PC-3 (cell line): ENCODE data around the gene TFDP1. TPM values are rescaled to one million over a fixed set of nuclear protein-coding genes. Genes with fewer than 3 reads are reported as not detected.

Experiments used
- ATAC-seq: fragments of 200-7000 bp; cut with Tn5 transposase; 2 replicates; pipeline ENCODE4 v1.9.1; 2020; ENCODE audit warnings: mild to moderate bottlenecking, moderate library complexity
- BruUV-seq: library from RNA; stranded (reverse); fragments of 400-500 nt; replicated peaks from 2 replicates; lab custom pipeline; 2021; lab: Mats Ljungman, UMichigan
- CTCF ChIA-PET: fragments of 300-600 bp; sonication (Branson Sonifier 250); formaldehyde crosslinking; loops from one replicate; lab custom pipeline; 2022; ENCODE audit warnings: antibody characterized with exemption; lab: Charles Lee
- POLR2A ChIA-PET: fragments of 300-600 bp; sonication (Branson Sonifier 250); formaldehyde crosslinking; loops from one replicate; lab custom pipeline; 2022; ENCODE audit warnings: antibody characterized with exemption; ENCODE audit not compliant: unreplicated experiment; lab: Charles Lee
- DNase-seq: peaks from one replicate; pipeline ENCODE4 v3.0.0-alpha.2; 2015
- H2AFZ ChIP-seq: fragments of 300-600 bp; sonication (generic); 2 replicates; pipeline ENCODE4 v1.6.0; 2016; ENCODE audit warnings: antibody characterized with exemption, low read length
- H3F3A ChIP-seq: fragments of 300-600 bp; sonication (generic); one replicate; pipeline ENCODE4 v1.6.0; 2017; ENCODE audit warnings: antibody characterized with exemption, low read length, control low read depth, mild to moderate bottlenecking; ENCODE audit not compliant: unreplicated experiment
- H3K27ac ChIP-seq: fragments of 300-600 bp; sonication (generic); 2 replicates; pipeline ENCODE4 v1.5.1; 2016; ENCODE audit warnings: mild to moderate bottlenecking, low read length
- H3K27me3 ChIP-seq: fragments of 300-600 bp; sonication (generic); 2 replicates; pipeline ENCODE4 v1.6.1; 2016; ENCODE audit warnings: low read length, mixed read lengths
- H3K36me3 ChIP-seq: fragments of 300-600 bp; sonication (generic); 2 replicates; pipeline ENCODE4 v1.6.1; 2016; ENCODE audit warnings: low read depth, mixed run types, low read length, mixed read lengths
- H3K4me1 ChIP-seq: fragments of 300-600 bp; sonication (generic); 2 replicates; pipeline ENCODE4 v1.5.1; 2016; ENCODE audit warnings: low read length; ENCODE audit not compliant: insufficient read depth
- H3K4me2 ChIP-seq: fragments of 300-600 bp; sonication (generic); 2 replicates; pipeline ENCODE4 v1.6.0; 2016; ENCODE audit warnings: low read length
- H3K4me3 ChIP-seq: fragments of 300-600 bp; sonication (generic); 2 replicates; pipeline ENCODE4 v1.5.1; 2016; ENCODE audit warnings: mild to moderate bottlenecking, low read length, mixed read lengths
- H3K79me2 ChIP-seq: fragments of 300-600 bp; sonication (generic); 2 replicates; pipeline ENCODE4 v1.6.1; 2017; ENCODE audit warnings: low read length, mixed read lengths
- H3K9ac ChIP-seq: fragments of 300-600 bp; sonication (generic); 2 replicates; pipeline ENCODE4 v1.6.0; 2016; ENCODE audit warnings: mild to moderate bottlenecking, low read length
- H3K9me2 ChIP-seq: fragments of 300-600 bp; sonication (generic); replicated peaks from 2 replicates; pipeline ENCODE4 v1.6.1; 2016; ENCODE audit warnings: mixed run types, low read length, mixed read lengths
- H3K9me3 ChIP-seq: fragments of 300-600 bp; sonication (generic); 2 replicates; pipeline ENCODE4 v1.6.1; 2016; ENCODE audit warnings: low read length, mixed read lengths
- H4K20me1 ChIP-seq: fragments of 300-600 bp; sonication (generic); 2 replicates; pipeline ENCODE4 v1.6.1; 2016; ENCODE audit warnings: low read length, mixed read lengths
- EZH2 ChIP-seq: fragments of 300-600 bp; sonication (generic); IDR thresholded peaks from one replicate; pipeline ENCODE4 v1.6.1; 2017; ENCODE audit warnings: antibody characterized with exemption, mild to moderate bottlenecking, low read length; ENCODE audit not compliant: unreplicated experiment
- EZH2phosphoT487 ChIP-seq: fragments of 300-600 bp; sonication (generic); IDR thresholded peaks from 2 replicates; pipeline ENCODE4 v1.6.1; 2018; ENCODE audit warnings: mild to moderate bottlenecking, antibody characterized with exemption, low read length, borderline replicate concordance
- intact Hi-C: fragments of 100-400 bp; cut with micrococcal nuclease; formaldehyde crosslinking; loops from 2 replicates; pipeline ENCODE4 v1.9.0; 2023
- total RNA-seq: library from RNA; depleted of rRNA; stranded (reverse); fragments of >200 nt; gene quantifications from 2 replicates; pipeline ENCODE4 v1.2.3, GENCODE V29; 2014
- TF ChIP-seq, protein P1 (sequence below): fragments of 300-600 bp; sonication (generic); conservative IDR thresholded peaks from 2 replicates; pipeline ENCODE4 v1.5.1; 2017; ENCODE audit warnings: antibody characterized with exemption, low read depth, mild to moderate bottlenecking, low read length

Gene TFDP1
- total RNA-seq, 1 experiment from 2014 or later = 89.5 TPM

DNA sequence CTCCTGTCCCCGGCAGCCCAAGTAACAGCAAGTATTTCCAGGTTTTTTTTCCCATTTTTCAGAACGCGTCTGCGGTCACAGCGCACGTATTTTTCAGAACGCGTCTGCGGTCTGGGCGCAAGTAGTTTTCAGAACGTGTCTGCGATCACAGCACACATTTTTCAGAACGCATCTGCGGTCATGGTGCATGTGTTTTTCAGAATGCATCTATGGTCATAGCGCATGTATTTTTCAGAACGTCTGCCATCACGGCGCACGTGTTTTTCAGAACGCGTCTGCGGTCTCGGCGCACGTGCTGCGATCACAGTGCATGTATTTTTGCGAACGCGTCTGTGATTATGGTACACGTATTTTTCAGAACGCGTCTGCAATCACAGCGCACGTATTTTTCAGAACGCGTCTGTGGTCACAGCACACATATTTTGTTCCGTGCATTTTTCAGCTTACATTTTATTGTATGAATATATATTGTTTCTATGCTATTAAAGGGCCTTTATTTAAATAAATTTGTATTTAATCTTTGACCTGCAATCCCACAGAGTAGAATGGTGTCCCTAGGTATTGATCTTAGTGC is 53.7 kb downstream of the TFDP1 start:
- Histone ChIP-seq H3K4me2 (no peak overlapping the region), H3K79me2 (no peaks in the 10 kb centered on the region), H3K9ac (no peak overlapping the region), H3K27ac (no peak overlapping the region), H3K27me3 (no peaks in the 10 kb centered on the region), H3K9me2 (no peaks in the 10 kb centered on the region), H3F3A (no peaks in the 10 kb centered on the region), H2AFZ (no peak overlapping the region), H3K4me3 (no peak overlapping the region), H3K4me1 (no peaks in the 10 kb centered on the region), H3K9me3 (no peaks in the 10 kb centered on the region), H4K20me1 (no peaks in the 10 kb centered on the region), H3K36me3 (peaks cover 40% of the 10 kb centered on the region)
- ChIA-PET CTCF (no interaction called here), POLR2A (no interaction called here)
- no TSS peak for BruUV-seq
- DNase-seq (no peak), ATAC-seq (no peak)
- intact Hi-C loops = no loop called here
- TF ChIP-seq EZH2 = no peak
- TF ChIP-seq, protein P1, sequence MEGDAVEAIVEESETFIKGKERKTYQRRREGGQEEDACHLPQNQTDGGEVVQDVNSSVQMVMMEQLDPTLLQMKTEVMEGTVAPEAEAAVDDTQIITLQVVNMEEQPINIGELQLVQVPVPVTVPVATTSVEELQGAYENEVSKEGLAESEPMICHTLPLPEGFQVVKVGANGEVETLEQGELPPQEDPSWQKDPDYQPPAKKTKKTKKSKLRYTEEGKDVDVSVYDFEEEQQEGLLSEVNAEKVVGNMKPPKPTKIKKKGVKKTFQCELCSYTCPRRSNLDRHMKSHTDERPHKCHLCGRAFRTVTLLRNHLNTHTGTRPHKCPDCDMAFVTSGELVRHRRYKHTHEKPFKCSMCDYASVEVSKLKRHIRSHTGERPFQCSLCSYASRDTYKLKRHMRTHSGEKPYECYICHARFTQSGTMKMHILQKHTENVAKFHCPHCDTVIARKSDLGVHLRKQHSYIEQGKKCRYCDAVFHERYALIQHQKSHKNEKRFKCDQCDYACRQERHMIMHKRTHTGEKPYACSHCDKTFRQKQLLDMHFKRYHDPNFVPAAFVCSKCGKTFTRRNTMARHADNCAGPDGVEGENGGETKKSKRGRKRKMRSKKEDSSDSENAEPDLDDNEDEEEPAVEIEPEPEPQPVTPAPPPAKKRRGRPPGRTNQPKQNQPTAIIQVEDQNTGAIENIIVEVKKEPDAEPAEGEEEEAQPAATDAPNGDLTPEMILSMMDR = no peak
- TF ChIP-seq EZH2phosphoT487 = no peak

GRCh38 chr13:113638806-113639205 is 54.3 kb downstream of the TFDP1 start:
- Histone ChIP-seq H3K4me3 (no peak overlapping the region), H3K9me2 (no peaks in the 10 kb centered on the region), H3F3A (no peaks in the 10 kb centered on the region), H3K36me3 (peaks cover 40% of the 10 kb centered on the region), H3K4me2 (no peak overlapping the region), H2AFZ (no peak overlapping the region), H3K27ac (no peak overlapping the region), H3K79me2 (no peaks in the 10 kb centered on the region), H3K9me3 (no peaks in the 10 kb centered on the region), H3K27me3 (no peaks in the 10 kb centered on the region), H3K9ac (no peak overlapping the region), H4K20me1 (no peaks in the 10 kb centered on the region), H3K4me1 (no peaks in the 10 kb centered on the region)
- no TSS peak for BruUV-seq
- TF ChIP-seq EZH2 (no peak), EZH2phosphoT487 (no peak)
- TF ChIP-seq, protein P1 = no peak
- DNase-seq (no peak), ATAC-seq (no peak)
- POLR2A ChIA-PET = no interaction called here
- intact Hi-C loops = no loop called here
- CTCF ChIA-PET = no interaction called here

DNA sequence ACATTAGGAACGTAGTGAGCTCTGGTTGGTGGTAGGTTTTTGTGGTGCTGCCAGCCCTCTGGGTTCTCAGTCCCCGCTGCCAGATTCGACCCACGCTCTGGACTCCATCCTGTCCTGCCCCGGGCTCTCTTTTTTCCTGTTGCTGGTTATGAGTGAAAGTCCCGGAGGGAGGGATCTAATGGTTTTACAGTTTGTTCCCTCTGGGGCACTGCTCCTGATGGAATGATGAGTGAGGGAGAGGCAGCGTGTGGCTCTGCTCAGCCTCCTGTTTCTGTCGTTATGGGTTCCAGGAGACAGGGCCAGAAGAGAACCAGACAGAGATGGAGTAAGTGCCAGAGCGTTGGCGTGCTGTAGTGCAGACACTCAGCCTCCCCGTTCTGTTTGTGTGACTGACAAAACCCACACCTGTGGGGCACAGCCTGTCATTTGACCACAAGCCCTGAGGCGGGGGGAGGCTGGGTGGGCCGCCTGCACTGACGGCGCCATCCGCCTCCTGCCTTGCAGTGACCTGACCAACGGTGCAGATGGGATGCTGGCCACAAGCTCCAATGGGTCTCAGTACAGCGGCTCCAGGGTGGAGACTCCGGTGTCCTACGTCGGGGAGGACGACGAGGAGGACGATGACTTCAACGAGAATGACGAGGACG is 55.2 kb downstream of the TFDP1 start:
- BruUV-seq = no TSS peak
- Histone ChIP-seq H2AFZ (no peak overlapping the region), H3K79me2 (no peaks in the 10 kb centered on the region), H3K27ac (no peak overlapping the region), H4K20me1 (no peaks in the 10 kb centered on the region), H3K9me3 (no peaks in the 10 kb centered on the region), H3K27me3 (no peaks in the 10 kb centered on the region), H3K36me3 (peaks cover 38% of the 10 kb centered on the region), H3K9ac (no peak overlapping the region), H3K4me3 (no peak overlapping the region), H3K9me2 (no peaks in the 10 kb centered on the region), H3K4me1 (no peaks in the 10 kb centered on the region), H3K4me2 (no peak overlapping the region), H3F3A (no peaks in the 10 kb centered on the region)
- ATAC-seq (no peak), DNase-seq (no peak)
- TF ChIP-seq, protein P1 = no peak
- TF ChIP-seq EZH2 (no peak), EZH2phosphoT487 (no peak)
- POLR2A ChIA-PET = no interaction called here
- intact Hi-C loops = no loop called here
- CTCF ChIA-PET = no interaction called here
